ENCODE measurements around the gene EZH2.

EZH2 gene

DNA sequence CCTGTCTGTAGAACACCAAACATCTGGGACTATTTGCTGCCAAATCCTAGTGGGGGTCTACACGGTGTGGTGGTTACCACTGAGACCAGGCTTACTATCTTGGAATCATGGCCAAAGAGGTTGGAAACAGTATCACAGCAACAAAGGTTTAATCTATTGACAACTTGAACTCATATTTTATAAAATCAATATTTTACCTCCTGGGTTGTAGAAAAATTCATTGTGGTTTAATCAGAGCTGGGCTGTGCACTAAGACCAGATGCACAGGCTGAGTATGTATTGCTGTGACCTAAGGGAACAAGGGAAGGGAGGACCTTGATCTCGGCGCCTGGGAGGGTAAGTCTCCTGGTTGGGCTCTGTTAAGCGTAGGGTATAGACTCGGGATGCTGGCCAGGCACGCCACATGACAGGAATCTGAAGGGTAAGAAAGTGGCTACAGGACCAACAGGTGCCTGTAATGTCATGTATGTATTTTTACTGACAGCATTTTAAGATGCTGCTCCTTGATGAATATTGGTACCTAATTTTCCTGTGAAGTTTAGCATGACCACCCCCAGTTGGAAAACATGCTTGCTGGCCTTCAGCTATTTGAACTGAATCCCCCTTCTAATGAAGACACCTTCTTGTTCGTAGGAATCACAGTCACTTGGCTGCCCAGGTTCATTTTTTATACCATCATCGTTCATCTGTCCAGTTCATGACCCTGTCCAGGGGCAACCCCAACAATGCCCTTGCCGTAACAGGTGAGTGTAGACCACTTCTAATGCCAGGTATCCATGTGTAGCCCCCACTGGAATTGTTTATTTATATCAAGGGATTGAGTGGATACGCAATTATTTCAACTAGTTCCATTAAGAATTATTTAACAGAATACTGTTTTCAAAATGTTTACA lies 79.5 kb downstream of the EZH2 start:
- POLR2A ChIA-PET (ENCODE audit: low non-redundant PET) = no interaction called here
- CTCF ChIA-PET = no interaction called here

DNA sequence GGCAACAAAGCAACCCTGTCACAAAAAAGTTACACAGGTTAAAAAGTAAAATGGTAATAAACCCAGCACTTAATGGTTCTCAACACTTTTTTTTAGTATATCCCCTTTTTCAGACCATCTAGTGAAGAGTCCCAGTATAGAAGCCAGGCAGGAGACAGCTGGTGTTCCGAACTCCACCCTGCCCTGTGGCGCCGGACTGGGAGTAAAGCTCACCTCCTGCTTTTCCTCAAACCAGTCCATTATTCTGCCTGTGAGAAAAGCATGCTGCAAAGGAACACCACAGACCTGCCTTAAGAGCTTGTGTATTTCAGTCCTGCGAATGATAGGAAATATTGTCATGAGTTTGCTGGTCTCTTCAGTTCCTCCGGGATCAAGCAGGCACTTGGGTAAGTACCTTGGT lies 81.0 kb downstream of the EZH2 start:
- DNase-seq (ENCODE audit: low spot score) = no peak
- TF ChIP-seq, protein P1, sequence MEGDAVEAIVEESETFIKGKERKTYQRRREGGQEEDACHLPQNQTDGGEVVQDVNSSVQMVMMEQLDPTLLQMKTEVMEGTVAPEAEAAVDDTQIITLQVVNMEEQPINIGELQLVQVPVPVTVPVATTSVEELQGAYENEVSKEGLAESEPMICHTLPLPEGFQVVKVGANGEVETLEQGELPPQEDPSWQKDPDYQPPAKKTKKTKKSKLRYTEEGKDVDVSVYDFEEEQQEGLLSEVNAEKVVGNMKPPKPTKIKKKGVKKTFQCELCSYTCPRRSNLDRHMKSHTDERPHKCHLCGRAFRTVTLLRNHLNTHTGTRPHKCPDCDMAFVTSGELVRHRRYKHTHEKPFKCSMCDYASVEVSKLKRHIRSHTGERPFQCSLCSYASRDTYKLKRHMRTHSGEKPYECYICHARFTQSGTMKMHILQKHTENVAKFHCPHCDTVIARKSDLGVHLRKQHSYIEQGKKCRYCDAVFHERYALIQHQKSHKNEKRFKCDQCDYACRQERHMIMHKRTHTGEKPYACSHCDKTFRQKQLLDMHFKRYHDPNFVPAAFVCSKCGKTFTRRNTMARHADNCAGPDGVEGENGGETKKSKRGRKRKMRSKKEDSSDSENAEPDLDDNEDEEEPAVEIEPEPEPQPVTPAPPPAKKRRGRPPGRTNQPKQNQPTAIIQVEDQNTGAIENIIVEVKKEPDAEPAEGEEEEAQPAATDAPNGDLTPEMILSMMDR (conservative IDR thresholded peaks at IDR 0.05; ENCODE audit: low read depth) = no peak
- H3K27ac ChIP-seq = peak overlapping the region; percentile 14
- CTCF ChIA-PET = no interaction called here
- POLR2A ChIA-PET (ENCODE audit: low non-redundant PET) = no interaction called here

More for the DNA sequence above, 79.5 kb downstream of the EZH2 start:
- TF ChIP-seq, protein P1 (conservative IDR thresholded peaks at IDR 0.05; ENCODE audit: low read depth) = no peak
- DNase-seq (ENCODE audit: low spot score) = no peak
- H3K27ac ChIP-seq = no peak overlapping the region

DNA sequence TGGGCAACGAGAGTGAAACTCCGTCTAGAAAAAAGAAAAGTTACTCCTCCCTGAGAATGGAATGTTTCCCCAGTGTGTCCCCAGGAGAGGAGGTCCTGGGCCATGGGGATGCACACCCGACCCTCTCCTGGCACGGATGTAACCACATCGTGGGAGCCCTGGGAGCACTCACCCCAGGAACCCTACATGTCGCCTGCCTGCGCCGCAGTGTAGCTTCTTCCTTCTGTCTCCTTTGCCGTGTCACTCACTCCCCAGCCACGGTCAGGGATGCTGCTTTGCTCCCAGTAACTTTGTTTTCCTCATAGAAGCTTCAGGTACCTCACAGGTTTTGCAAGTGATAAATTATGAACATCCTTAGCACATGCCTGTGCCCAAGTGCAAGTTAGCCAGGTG lies 82.0 kb downstream of the EZH2 start:
- CTCF ChIA-PET = no interaction called here
- DNase-seq (ENCODE audit: low spot score) = no peak
- POLR2A ChIA-PET (ENCODE audit: low non-redundant PET) = no interaction called here
- no peak overlapping the region for H3K27ac ChIP-seq
- TF ChIP-seq, protein P1 (conservative IDR thresholded peaks at IDR 0.05; ENCODE audit: low read depth) = no peak

DNA sequence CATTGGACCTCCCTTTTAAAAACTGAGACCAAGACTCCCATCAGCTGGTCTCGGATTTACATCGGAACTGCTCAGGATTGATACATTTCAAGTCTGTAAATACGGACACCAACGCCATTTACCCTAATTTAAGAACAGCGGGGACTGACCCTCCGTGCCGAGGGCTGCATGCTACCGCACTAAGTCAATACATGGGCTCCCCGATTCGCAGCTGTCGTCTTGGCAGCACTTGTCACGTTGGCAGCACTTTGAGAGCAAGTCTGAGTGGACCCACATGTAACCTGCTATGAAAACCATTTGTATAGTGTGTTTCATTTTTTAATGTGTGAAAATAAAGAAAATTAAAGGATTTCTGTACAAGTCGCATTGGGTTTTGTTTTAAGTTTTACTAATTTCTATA lies 83.4 kb downstream of the EZH2 start:
- ChIA-PET CTCF (interaction anchor here (0.5 kb wide), 1 partner anchor 622 kb away, joined by 4 read pairs; no protein-coding TSS in a partner anchor), POLR2A (ENCODE audit: low non-redundant PET) (no interaction called here)
- TF ChIP-seq, protein P1 (conservative IDR thresholded peaks at IDR 0.05; ENCODE audit: low read depth) = no peak
- no peak for DNase-seq (ENCODE audit: low spot score)
- H3K27ac ChIP-seq = no peak overlapping the region

DNA sequence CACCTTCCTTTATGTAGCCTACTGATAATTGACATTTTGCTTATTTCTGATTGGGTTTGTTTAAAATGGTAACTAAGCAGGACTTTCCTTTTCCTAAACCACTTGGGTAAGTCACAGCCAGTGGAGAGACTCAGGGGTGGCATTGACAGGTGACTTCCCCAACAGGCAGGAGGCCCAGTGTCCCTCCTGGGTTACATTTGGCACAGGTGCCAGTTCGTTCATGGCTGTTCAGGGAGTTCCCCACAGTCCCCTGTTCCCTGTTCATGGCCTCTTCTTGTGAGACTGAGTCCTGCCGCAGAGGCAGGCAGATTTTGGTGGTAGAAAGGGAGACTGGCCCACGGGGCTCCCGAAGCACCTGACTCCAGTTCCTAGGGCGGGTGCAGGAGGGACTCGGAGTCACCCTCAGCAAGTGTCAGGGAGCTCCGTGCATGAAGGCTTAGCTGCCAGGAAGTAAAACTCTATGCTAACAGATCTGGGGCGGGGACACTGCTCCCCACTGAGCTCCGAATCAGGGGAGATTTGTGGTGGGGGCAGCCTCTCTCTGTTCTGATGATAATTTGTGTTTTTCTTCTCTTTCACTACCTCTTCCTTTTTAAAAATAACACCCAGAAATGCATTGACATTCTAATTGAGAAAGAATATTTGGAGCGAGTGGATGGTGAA lies 84.1 kb downstream of the EZH2 start:
- POLR2A ChIA-PET (ENCODE audit: low non-redundant PET) = no interaction called here
- DNase-seq (ENCODE audit: low spot score) = no peak
- CTCF ChIA-PET = interaction anchor here (0.5 kb wide), 1 partner anchor 623 kb away, joined by 4 read pairs; no protein-coding TSS in a partner anchor
- 0 out of 2 replicates have a peak overlapping the region, but pooled peaks have one; percentile 15 for H3K27ac ChIP-seq
- TF ChIP-seq, protein P1 (conservative IDR thresholded peaks at IDR 0.05; ENCODE audit: low read depth) = no peak

DNA sequence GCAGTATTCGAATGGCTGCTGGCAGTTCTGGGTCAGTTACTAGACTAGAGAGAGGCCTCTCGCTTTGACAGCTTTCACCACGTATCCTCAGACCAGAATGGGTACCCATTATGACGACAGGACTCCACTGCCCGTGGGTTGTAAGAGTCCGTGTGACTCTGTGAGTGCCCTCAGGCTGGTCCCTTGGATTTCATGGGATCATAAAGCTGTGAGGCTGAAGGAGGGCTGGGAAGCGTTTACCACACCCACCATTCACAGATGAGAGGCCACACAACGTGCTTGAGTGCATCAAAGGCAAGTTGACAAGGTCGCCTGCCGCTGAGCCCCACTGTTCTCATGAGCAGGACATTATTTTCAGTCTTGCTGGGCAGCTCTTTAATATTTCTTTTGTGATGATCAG lies 87.2 kb downstream of the EZH2 start:
- POLR2A ChIA-PET (ENCODE audit: low non-redundant PET) = no interaction called here
- H3K27ac ChIP-seq = peak overlapping the region; percentile 8; the same call in 1 of the 2 replicates
- CTCF ChIA-PET = no interaction called here
- DNase-seq (ENCODE audit: low spot score) = no peak
- TF ChIP-seq, protein P1 (conservative IDR thresholded peaks at IDR 0.05; ENCODE audit: low read depth) = no peak

Measured in RWPE1 (cell line).